HEK293T (cell line): ENCODE results near the gene CEP83.

Source experiments
- ARNT ChIP-seq: fragments of 450-650 bp; IDR thresholded peaks from 2 replicates; pipeline ENCODE4 v1.6.1; 2017; ENCODE audit warnings: mild to moderate bottlenecking
- BHLHE40 ChIP-seq: fragments of 450-650 bp; IDR thresholded peaks from 2 replicates; pipeline ENCODE4 v1.6.1; 2016; ENCODE audit warnings: mild to moderate bottlenecking, moderate library complexity, borderline replicate concordance
- CTBP1 ChIP-seq: fragments of 450-650 bp; IDR thresholded peaks from 2 replicates; pipeline ENCODE4 v1.6.1; 2016; ENCODE audit warnings: borderline replicate concordance
- FOXM1 ChIP-seq: fragments of 450-650 bp; IDR thresholded peaks from 2 replicates; pipeline ENCODE4 v1.6.1; 2017; ENCODE audit warnings: mild to moderate bottlenecking, borderline replicate concordance
- HDGF ChIP-seq: fragments of 450-650 bp; IDR thresholded peaks from 2 replicates; pipeline ENCODE4 v1.6.1; 2017; ENCODE audit warnings: antibody characterized with exemption, borderline replicate concordance
- LEF1 ChIP-seq: fragments of 450-650 bp; IDR thresholded peaks from 2 replicates; pipeline ENCODE4 v1.6.1; 2017; ENCODE audit warnings: mild to moderate bottlenecking, borderline replicate concordance
- SP1 ChIP-seq: fragments of 450-650 bp; IDR thresholded peaks from 2 replicates; pipeline ENCODE4 v1.6.1; 2017
- SUZ12 ChIP-seq: fragments of 450-650 bp; IDR thresholded peaks from 2 replicates; pipeline ENCODE4 v1.6.1; 2016; ENCODE audit warnings: mild to moderate bottlenecking
- TARDBP ChIP-seq: fragments of 450-650 bp; IDR thresholded peaks from 2 replicates; pipeline ENCODE4 v1.6.1; 2016

DNA sequence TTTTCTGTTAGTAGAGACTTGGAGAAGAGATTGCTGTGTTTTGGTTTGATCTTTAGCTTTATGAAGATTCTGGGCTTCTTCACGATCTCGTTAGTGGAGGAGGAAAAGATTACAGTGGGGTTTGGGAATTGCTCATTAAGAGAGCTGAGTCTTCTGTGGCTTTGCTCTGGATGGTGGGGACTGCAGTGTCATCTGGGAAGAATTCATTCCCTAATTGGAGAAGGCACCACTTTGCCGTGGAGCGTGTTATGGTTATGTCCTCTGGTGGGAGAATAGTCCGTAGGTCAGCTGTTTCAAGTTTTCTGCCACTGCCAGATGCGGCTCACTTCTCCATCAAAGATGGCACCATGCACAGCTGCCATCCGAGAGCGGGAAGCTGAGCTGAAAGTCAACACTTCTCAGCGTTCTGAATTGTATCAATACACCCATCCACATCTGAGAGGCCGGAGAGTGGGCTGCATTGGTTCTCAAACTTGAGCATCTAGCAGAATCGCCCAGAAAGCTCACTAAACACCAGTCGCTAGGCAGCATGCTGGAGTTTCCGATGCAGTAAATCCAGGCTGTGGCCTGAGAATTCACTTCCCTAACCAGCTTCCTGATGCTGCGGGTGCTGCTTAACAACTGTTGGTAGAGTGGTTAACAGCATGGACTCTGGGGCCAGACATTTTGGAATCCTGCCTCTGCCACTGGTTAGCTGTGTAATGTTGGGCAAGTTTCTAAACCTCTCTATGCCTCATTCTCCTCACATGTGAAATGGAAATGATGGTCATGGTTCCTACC lies 193.5 kb downstream of the CEP83 start:
- TF ChIP-seq LEF1 (no peak), HDGF (no peak), SUZ12 (no peak), FOXM1 (no peak), ARNT (no peak), TARDBP (no peak), CTBP1 (no peak), BHLHE40 (no peak), SP1 (no peak)
